ENCODE measurements around the gene ABCA2. TPM values are rescaled to one million over a fixed set of nuclear protein-coding genes. Genes with fewer than 3 reads are reported as not detected.

ABCA2 gene
- total RNA-seq, 1 experiment from 2014 or later: 27.0 TPM

- DNase-seq (ENCODE audit: low read depth, low spot score): no peak
- Histone ChIP-seq H3K4me3 (ENCODE audit: low read depth in 2 of 2, low read length in 2 of 2) (no peak overlapping the region), H3K9me3 (ENCODE audit: control insufficient read depth, insufficient read depth, low read depth, low read length) (no peaks in the 10 kb centered on the region), H3K27ac (ENCODE audit: low read length) (no peak overlapping the region), H3K36me3 (ENCODE audit: control insufficient read depth, insufficient read depth, low read length) (no peaks in the 10 kb centered on the region), H3K4me1 (ENCODE audit: control insufficient read depth, insufficient read depth, low read length) (no peaks in the 10 kb centered on the region), H3K27me3 (ENCODE audit: control insufficient read depth, insufficient read depth, low read length) (no peaks in the 10 kb centered on the region)
- POLR2A ChIA-PET: no interaction called here
- intact Hi-C loops (cut with micrococcal nuclease; ENCODE audit: unreplicated experiment): no loop called here
- TF ChIP-seq CTCF (IDR thresholded peaks at IDR 0.05) (no peak), POLR2AphosphoS5 (IDR thresholded peaks at IDR 0.05; ENCODE audit: low read depth, low read length) (no peak), TCF7L2 (IDR thresholded peaks at IDR 0.05; ENCODE audit: low read depth, low read length) (no peak), REST (IDR thresholded peaks at IDR 0.05; ENCODE audit: insufficient read depth in 1 of 2, low read depth in 2 of 2, low read length in 1 of 2) (no peak)
- in situ Hi-C loops (cut with HindIII; ENCODE audit: low pct_unique_long_range_greater_than_20kb, low sequenced_read_pairs): no loop called here
- no TSS peak for BruUV-seq (replicated peaks)
- CTCF ChIA-PET: no interaction called here
- no peak for ATAC-seq
These were observed 56.3 kb downstream of the ABCA2 start for GRCh38 chr9:136971746-136972145.

GRCh38 chr9:136970361-136970760 lies 57.7 kb downstream of the ABCA2 start:
- POLR2A ChIA-PET: no interaction called here
- DNase-seq (ENCODE audit: low read depth, low spot score) (no peak), ATAC-seq (no peak)
- intact Hi-C loops (cut with micrococcal nuclease; ENCODE audit: unreplicated experiment) (no loop called here), in situ Hi-C loops (cut with HindIII; ENCODE audit: low pct_unique_long_range_greater_than_20kb, low sequenced_read_pairs) (no loop called here)
- Histone ChIP-seq H3K36me3 (ENCODE audit: control insufficient read depth, insufficient read depth, low read length) (no peaks in the 10 kb centered on the region), H3K27me3 (ENCODE audit: control insufficient read depth, insufficient read depth, low read length) (no peaks in the 10 kb centered on the region), H3K4me1 (ENCODE audit: control insufficient read depth, insufficient read depth, low read length) (no peaks in the 10 kb centered on the region), H3K27ac (ENCODE audit: low read length) (no peak overlapping the region), H3K4me3 (ENCODE audit: low read depth in 2 of 2, low read length in 2 of 2) (no peak overlapping the region), H3K9me3 (ENCODE audit: control insufficient read depth, insufficient read depth, low read depth, low read length) (no peaks in the 10 kb centered on the region)
- TF ChIP-seq TCF7L2 (IDR thresholded peaks at IDR 0.05; ENCODE audit: low read depth, low read length) (no peak), POLR2AphosphoS5 (IDR thresholded peaks at IDR 0.05; ENCODE audit: low read depth, low read length) (no peak), CTCF (IDR thresholded peaks at IDR 0.05) (no peak), REST (IDR thresholded peaks at IDR 0.05; ENCODE audit: insufficient read depth in 1 of 2, low read depth in 2 of 2, low read length in 1 of 2) (no peak), SIN3A (IDR thresholded peaks at IDR 0.05; ENCODE audit: borderline replicate concordance, insufficient read depth, low read depth, low read length) (no peak)
- CTCF ChIA-PET: no interaction called here
- no TSS peak for BruUV-seq (replicated peaks)
